Sigmoid colon (tissue), 4 donors: ENCODE data around the gene GABRE.

Source experiments
- CTCF ChIP-seq, 4 experiments: fragments of 450-650 bp in 3 of 4; fragments of 200-600 bp in 1 of 4; IDR thresholded peaks; one replicate each; pipeline ENCODE4 v1.5.1; 2016 to 2019; ENCODE audit warnings: antibody characterized with exemption in 4 of 4, mild to moderate bottlenecking in 3 of 4, moderate library complexity in 2 of 4
- EP300 ChIP-seq, 4 donors: sonication (generic); formaldehyde crosslinking; IDR thresholded peaks; one replicate each; pipeline ENCODE4 v1.6.1; 2017; ENCODE audit warnings: antibody characterized with exemption in 4 of 4
- POLR2A ChIP-seq, 2 donors: fragments of 450-650 bp; IDR thresholded peaks; one replicate each; pipeline ENCODE4 v1.6.1; 2016; ENCODE audit warnings: antibody characterized with exemption in 2 of 2, mild to moderate bottlenecking in 2 of 2, moderate library complexity in 2 of 2
- POLR2AphosphoS5 ChIP-seq, 4 donors: sonication (generic); formaldehyde crosslinking; IDR thresholded peaks; one replicate each; pipeline ENCODE4 v1.6.1; 2017; ENCODE audit warnings: antibody characterized with exemption in 4 of 4

- no peak for TF ChIP-seq CTCF (IDR thresholded peaks at IDR 0.05)
- TF ChIP-seq POLR2A (IDR thresholded peaks at IDR 0.05): no peak
- no peak for TF ChIP-seq EP300 (IDR thresholded peaks at IDR 0.05)
- no peak for TF ChIP-seq POLR2AphosphoS5 (IDR thresholded peaks at IDR 0.05)
These were observed 7.7 kb upstream of the GABRE start for GRCh38 chrX:151982222-151982621.
